Activated CD4-positive, alpha-beta T cell treated with anti-CD3 and anti-CD28 coated beads, Interleukin-2, amount 10 ng/mL, durations not matched to agents 7 days and 5 days (primary cell): ENCODE data around the gene PRR7. TPM values are rescaled to one million over a fixed set of nuclear protein-coding genes. Genes with fewer than 3 reads are reported as not detected.
A peak's percentile ranks its signal among the peaks of the same experiment; 100 is the strongest.

Source experiments
- CTCF ChIA-PET: fragments of 350-600 bp; sonication (Branson Sonifier 250); formaldehyde crosslinking; loops from one replicate; lab custom pipeline; 2021; ENCODE audit warnings: antibody characterized with exemption; lab: Charles Lee
- POLR2A ChIA-PET: fragments of 350-600 bp; sonication (Branson Sonifier 250); formaldehyde crosslinking; loops from one replicate; lab custom pipeline; 2021; ENCODE audit warnings: antibody characterized with exemption; lab: Charles Lee
- DNase-seq: peaks from one replicate; pipeline ENCODE4 v3.0.0-alpha.2; 2020
- H3K27ac Mint-ChIP-seq: one replicate; pipeline ENCODE4 v1.8.0; 2021; ENCODE audit warnings: mild to moderate bottlenecking, moderate library complexity, mixed read lengths
- H3K27me3 Mint-ChIP-seq: one replicate; pipeline ENCODE4 v1.8.0; 2021; ENCODE audit warnings: mixed read lengths
- H3K36me3 Mint-ChIP-seq: one replicate; pipeline ENCODE4 v1.8.0; 2021; ENCODE audit warnings: low read depth, mixed read lengths
- H3K4me1 Mint-ChIP-seq: one replicate; pipeline ENCODE4 v1.8.0; 2021; ENCODE audit warnings: mixed read lengths
- H3K4me3 Mint-ChIP-seq: one replicate; pipeline ENCODE4 v1.8.0; 2021; ENCODE audit warnings: mild to moderate bottlenecking, moderate library complexity, mixed read lengths
- H3K9me3 Mint-ChIP-seq: one replicate; pipeline ENCODE4 v1.8.0; 2021; ENCODE audit warnings: mixed read lengths
- total RNA-seq, 2 experiments: library from RNA; stranded (reverse); gene quantifications; one replicate each; pipeline ENCODE4 v1.2.3, GENCODE V29; 2021

PRR7 gene
- total RNA-seq, 2 experiments from 2014 or later = 5.3 to 9.7 TPM

DNA sequence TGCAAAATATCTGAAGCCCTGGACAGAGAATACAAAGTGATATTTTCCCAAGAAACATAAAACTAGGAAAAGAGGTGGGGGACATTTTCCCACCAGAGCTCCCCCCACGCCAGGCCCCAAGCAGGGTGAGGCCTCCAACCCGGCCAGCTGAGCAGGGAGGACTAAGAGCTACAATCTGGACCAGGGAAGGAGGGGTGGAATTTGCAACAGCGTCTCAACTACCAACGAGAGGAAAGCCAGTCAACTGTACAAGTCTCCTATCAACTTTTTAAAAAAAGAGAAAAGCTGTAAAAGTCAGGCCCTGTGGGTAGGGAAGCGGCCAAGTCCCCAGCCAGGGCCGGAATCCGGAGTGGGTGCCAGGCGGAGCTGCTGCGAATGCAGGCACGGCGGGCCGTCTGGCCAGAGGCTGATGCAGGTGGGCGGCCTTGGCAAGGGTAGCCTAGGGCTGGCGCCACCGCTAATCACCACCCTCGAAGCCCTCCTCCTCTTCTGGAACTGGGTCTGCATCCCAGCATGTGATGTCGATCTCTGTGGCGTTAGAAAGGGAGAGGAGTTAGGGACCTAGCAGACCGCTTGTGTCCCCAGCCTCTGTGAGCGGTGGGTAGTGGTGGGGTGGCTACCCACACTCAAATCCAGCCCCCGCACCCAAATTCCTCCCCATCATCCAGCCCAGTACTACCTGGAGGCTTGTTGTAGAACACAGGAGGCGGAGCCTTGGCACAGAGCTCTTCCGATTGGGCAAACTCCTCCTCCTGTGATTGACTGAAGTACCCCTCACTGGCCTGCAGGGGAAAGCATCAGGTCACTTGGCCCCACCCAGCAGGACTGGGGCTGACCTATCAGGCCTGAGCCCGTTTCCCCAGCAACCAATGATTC, 10.6 kb downstream of the PRR7 start:
- H3K36me3 Mint-ChIP-seq = no peaks in the 10 kb centered on the region
- H3K4me3 Mint-ChIP-seq = peak overlapping the region; percentile 51
- H3K9me3 Mint-ChIP-seq = no peaks in the 10 kb centered on the region
- H3K4me1 Mint-ChIP-seq = peaks cover 35% of the 10 kb centered on the region
- no peak overlapping the region for H3K27ac Mint-ChIP-seq
- DNase-seq = peak; percentile 62
- ChIA-PET CTCF (interaction anchor here (0.6 to 46.8 kb wide), 19 partner anchors 8 to 154 kb away, joined by 3 to 1643 read pairs (median 4); partner anchors contain the start of genes F12, GRK6, PFN3 and PRELID1), POLR2A (interaction anchor here (0.6 kb wide), 1 partner anchor 58 kb away, joined by 3 read pairs; no protein-coding TSS in a partner anchor)
- H3K27me3 Mint-ChIP-seq = peaks cover 11% of the 10 kb centered on the region

DNA sequence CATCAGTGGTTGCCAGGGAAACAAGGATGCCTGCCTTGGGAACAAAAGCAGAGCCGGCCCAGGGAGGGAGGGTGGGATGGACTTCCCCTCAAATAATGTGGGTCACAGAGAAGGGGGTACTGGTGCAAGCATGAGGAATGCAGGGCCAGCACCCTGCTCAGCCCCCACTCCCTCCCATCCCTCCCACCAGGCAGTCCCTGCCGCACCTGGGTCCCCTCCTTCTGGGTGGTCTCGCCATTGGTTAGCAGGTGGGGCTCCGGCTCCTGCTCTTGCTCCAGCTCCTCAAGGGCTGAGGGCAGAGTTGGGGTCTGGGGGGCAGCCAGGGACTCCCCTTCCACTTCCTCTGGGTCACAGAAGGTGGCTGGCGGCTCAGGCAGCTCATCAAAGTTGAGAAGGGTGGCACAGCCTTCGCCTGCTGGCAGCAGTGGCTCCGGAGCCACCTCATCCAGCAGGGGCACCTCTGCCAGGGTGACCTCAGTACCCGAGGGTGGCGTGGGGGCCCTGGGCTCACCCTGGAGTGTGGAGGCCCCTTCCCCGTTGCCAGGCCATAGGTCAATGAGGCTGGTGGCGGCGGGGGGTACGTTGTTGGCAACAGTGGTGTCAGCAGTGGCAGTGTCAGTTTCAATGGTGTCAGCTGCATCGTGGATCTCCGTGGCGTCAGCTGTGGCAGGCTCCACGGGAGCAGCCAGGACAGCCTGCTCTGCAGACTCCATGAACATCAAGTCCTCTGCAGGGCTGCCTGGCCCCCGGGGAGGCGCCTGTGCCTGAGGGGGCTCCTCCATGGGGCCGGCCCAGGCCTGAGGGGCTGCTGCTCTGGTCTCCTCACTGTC, 11.5 kb downstream of the PRR7 start:
- H3K4me1 Mint-ChIP-seq = peaks cover 37% of the 10 kb centered on the region
- H3K4me3 Mint-ChIP-seq = no peak overlapping the region
- POLR2A ChIA-PET = no interaction called here
- no peak for DNase-seq
- no peaks in the 10 kb centered on the region for H3K9me3 Mint-ChIP-seq
- H3K36me3 Mint-ChIP-seq = no peaks in the 10 kb centered on the region
- H3K27ac Mint-ChIP-seq = no peak overlapping the region
- CTCF ChIA-PET = interaction anchor here (0.8 to 46.8 kb wide), 14 partner anchors 10 to 154 kb away, joined by 3 to 1643 read pairs (median 4); partner anchors contain the start of genes F12, GRK6, PFN3 and PRELID1
- H3K27me3 Mint-ChIP-seq = peaks cover 10% of the 10 kb centered on the region

GRCh38 chr5:177458912-177459350, 12.3 kb downstream of the PRR7 start:
- H3K4me1 Mint-ChIP-seq = peaks cover 29% of the 10 kb centered on the region
- H3K36me3 Mint-ChIP-seq = no peaks in the 10 kb centered on the region
- H3K27me3 Mint-ChIP-seq = peaks cover 1% of the 10 kb centered on the region
- POLR2A ChIA-PET = interaction anchor here (0.7 kb wide), 1 partner anchor 69 kb away, joined by 4 read pairs; no protein-coding TSS in a partner anchor
- H3K4me3 Mint-ChIP-seq = no peak overlapping the region
- H3K9me3 Mint-ChIP-seq = no peaks in the 10 kb centered on the region
- H3K27ac Mint-ChIP-seq = no peak overlapping the region
- CTCF ChIA-PET = interaction anchor here (1.9 to 46.8 kb wide), 4 partner anchors 11 to 50 kb away, joined by 4 to 1643 read pairs (median 38); partner anchors contain the start of genes F12, GRK6, PFN3 and PRR7
- no peak for DNase-seq

- DNase-seq = no peak
- no peak overlapping the region for H3K27ac Mint-ChIP-seq
- no peaks in the 10 kb centered on the region for H3K36me3 Mint-ChIP-seq
- CTCF ChIA-PET = interaction anchor here (1.1 to 46.8 kb wide), 4 partner anchors 11 to 51 kb away, joined by 3 to 1643 read pairs (median 34); partner anchors contain the start of genes F12, GRK6, PFN3 and SLC34A1
- POLR2A ChIA-PET = no interaction called here
- peaks cover 28% of the 10 kb centered on the region for H3K4me1 Mint-ChIP-seq
- no peak overlapping the region for H3K4me3 Mint-ChIP-seq
- no peaks in the 10 kb centered on the region for H3K9me3 Mint-ChIP-seq
- no peaks in the 10 kb centered on the region for H3K27me3 Mint-ChIP-seq
Observed at GRCh38 chr5:177459357-177459756, 12.7 kb downstream of the PRR7 start.

DNA sequence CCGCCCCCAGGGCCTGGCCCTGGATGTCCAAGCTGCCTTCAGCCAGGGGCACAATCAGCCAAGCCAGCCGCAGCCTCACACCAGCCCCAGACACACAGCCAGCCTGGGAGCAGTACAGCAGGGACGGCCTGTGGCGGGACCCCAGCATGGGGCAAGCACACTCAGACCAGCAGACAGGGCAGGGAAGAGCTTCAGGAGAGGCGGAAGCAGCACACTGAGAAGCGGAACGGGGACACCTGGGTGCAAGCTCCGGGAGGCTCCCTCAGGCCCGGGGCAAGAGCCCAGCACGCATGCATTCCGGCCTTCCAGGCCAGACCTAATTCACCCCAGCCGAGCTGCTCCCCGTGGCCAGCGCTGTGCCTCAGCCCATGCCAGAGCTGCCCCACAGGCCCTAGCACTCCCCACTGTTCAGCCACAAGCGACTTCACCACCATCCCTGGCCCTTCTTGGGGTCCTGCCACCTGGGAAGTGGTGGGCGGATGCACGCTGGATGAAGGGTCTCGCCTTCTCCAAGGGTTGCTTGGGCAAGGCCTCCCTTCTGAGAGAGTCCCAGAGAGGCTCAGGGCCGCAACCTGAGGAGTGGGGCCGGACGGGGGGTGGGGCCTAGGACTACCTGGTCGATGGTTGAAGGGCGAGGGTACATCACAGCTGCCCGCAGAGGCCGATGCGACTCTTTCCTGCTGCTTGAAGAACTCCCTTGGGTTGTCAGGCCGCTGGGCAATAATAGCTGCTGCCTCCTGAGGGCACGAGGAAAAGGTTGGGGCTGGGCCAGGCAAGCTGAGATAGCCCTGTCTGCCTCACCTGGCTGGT, 13.4 kb downstream of the PRR7 start:
- CTCF ChIA-PET = interaction anchor here (0.6 to 46.8 kb wide), 6 partner anchors 14 to 292 kb away, joined by 3 to 1643 read pairs (median 3); partner anchors contain the start of genes F12, GRK6, PDLIM7 and PFN3
- H3K27ac Mint-ChIP-seq = no peak overlapping the region
- H3K9me3 Mint-ChIP-seq = no peaks in the 10 kb centered on the region
- H3K4me3 Mint-ChIP-seq = no peak overlapping the region
- H3K27me3 Mint-ChIP-seq = no peaks in the 10 kb centered on the region
- no peaks in the 10 kb centered on the region for H3K36me3 Mint-ChIP-seq
- POLR2A ChIA-PET = no interaction called here
- DNase-seq = no peak
- peaks cover 28% of the 10 kb centered on the region for H3K4me1 Mint-ChIP-seq

- CTCF ChIA-PET = interaction anchor here (0.5 to 46.8 kb wide), 5 partner anchors 10 to 993 kb away, joined by 3 to 1643 read pairs (median 3); partner anchors contain the start of genes F12, GRK6, PFN3 and SLC34A1
- Mint-ChIP-seq H3K9me3 (no peaks in the 10 kb centered on the region), H3K4me3 (no peak overlapping the region), H3K4me1 (peaks cover 20% of the 10 kb centered on the region), H3K27ac (peak overlapping the region; percentile 90), H3K36me3 (no peaks in the 10 kb centered on the region), H3K27me3 (no peaks in the 10 kb centered on the region)
- no peak for DNase-seq
- POLR2A ChIA-PET = no interaction called here
Observed at GRCh38 chr5:177462021-177462670, 15.5 kb downstream of the PRR7 start.

DNA sequence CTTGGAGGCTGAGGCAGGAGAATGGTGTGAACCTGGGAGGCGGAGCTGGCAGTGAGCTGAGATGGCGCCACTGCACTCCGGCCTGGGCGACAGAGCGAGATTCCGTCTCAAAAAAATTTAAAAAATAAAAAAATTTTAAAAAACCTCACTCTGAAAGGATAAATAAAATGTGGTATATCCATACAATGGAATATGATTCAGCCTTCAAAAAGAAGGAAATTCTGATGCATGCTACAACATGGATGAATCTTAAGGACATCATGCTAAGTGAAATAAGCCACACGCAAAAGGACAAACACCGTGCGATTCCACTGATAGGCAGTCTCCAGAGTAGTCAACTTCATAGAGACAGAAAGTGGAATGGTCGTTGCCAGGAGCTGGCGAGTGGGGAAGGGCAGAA, 18.4 kb downstream of the PRR7 start:
- Mint-ChIP-seq H3K27me3 (no peaks in the 10 kb centered on the region), H3K9me3 (no peaks in the 10 kb centered on the region), H3K27ac (no peak overlapping the region), H3K4me3 (no peak overlapping the region), H3K36me3 (no peaks in the 10 kb centered on the region), H3K4me1 (peaks cover 17% of the 10 kb centered on the region)
- no peak for DNase-seq
- ChIA-PET CTCF (interaction anchor here (1.1 to 46.8 kb wide), 5 partner anchors 8 to 156 kb away, joined by 4 to 1643 read pairs (median 5); partner anchors contain the start of genes F12, GRK6, PFN3 and SLC34A1), POLR2A (no interaction called here)

GRCh38 chr5:177466861-177467260, 20.2 kb downstream of the PRR7 start:
- ChIA-PET POLR2A (interaction anchor here (0.7 kb wide), 1 partner anchor 14 kb away, joined by 3 read pairs; no protein-coding TSS in a partner anchor), CTCF (interaction anchor here (1.2 to 46.8 kb wide), 2 partner anchors 11 to 58 kb away, joined by 3 to 1643 read pairs; partner anchors contain the start of genes F12, GRK6, PFN3 and SLC34A1)
- Mint-ChIP-seq H3K9me3 (no peaks in the 10 kb centered on the region), H3K27me3 (no peaks in the 10 kb centered on the region), H3K4me3 (no peak overlapping the region), H3K27ac (no peak overlapping the region), H3K4me1 (peaks cover 14% of the 10 kb centered on the region), H3K36me3 (no peaks in the 10 kb centered on the region)
- DNase-seq = no peak

- Mint-ChIP-seq H3K4me3 (no peak overlapping the region), H3K4me1 (peaks cover 11% of the 10 kb centered on the region), H3K9me3 (no peaks in the 10 kb centered on the region), H3K36me3 (no peaks in the 10 kb centered on the region), H3K27me3 (no peaks in the 10 kb centered on the region), H3K27ac (no peak overlapping the region)
- POLR2A ChIA-PET = no interaction called here
- DNase-seq = no peak
- CTCF ChIA-PET = interaction anchor here (1.2 to 46.8 kb wide), 3 partner anchors 10 to 59 kb away, joined by 3 to 1643 read pairs (median 65); partner anchors contain the start of genes F12, GRK6, PFN3 and SLC34A1
Observed at GRCh38 chr5:177467436-177467835, 20.8 kb downstream of the PRR7 start.

GRCh38 chr5:177468329-177468684, 21.7 kb downstream of the PRR7 start:
- ChIA-PET POLR2A (no interaction called here), CTCF (interaction anchor here (1.2 to 46.8 kb wide), 3 partner anchors 9 to 60 kb away, joined by 3 to 1643 read pairs (median 65); partner anchors contain the start of genes F12, GRK6, PFN3 and SLC34A1)
- Mint-ChIP-seq H3K4me3 (no peak overlapping the region), H3K36me3 (no peaks in the 10 kb centered on the region), H3K27ac (no peak overlapping the region), H3K4me1 (peaks cover 9% of the 10 kb centered on the region), H3K27me3 (no peaks in the 10 kb centered on the region), H3K9me3 (no peaks in the 10 kb centered on the region)
- no peak for DNase-seq
